ENCODE measurements around the gene CPPED1.

Gene CPPED1

DNA sequence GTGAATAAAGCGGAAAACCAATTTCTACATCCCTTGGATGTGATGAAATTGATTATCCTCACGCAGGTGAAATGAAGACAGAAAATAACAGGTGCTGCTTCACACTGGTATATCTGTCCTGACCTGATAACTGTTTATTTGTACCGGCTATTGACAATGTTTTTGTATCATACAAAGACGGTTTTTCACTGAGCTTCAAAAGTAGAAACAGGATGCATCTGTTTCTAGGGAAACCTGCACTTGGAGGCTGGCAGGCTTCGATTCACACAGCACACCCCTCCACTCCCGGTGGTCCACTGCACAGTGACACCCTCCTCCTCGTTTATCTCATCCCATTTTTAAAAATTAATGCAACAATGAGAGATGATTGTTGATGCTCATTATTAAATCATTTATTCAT is 104.5 kb downstream of the CPPED1 start:
- TF ChIP-seq, protein P1, sequence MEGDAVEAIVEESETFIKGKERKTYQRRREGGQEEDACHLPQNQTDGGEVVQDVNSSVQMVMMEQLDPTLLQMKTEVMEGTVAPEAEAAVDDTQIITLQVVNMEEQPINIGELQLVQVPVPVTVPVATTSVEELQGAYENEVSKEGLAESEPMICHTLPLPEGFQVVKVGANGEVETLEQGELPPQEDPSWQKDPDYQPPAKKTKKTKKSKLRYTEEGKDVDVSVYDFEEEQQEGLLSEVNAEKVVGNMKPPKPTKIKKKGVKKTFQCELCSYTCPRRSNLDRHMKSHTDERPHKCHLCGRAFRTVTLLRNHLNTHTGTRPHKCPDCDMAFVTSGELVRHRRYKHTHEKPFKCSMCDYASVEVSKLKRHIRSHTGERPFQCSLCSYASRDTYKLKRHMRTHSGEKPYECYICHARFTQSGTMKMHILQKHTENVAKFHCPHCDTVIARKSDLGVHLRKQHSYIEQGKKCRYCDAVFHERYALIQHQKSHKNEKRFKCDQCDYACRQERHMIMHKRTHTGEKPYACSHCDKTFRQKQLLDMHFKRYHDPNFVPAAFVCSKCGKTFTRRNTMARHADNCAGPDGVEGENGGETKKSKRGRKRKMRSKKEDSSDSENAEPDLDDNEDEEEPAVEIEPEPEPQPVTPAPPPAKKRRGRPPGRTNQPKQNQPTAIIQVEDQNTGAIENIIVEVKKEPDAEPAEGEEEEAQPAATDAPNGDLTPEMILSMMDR (IDR thresholded peaks at IDR 0.05) = no peak
- Histone ChIP-seq H3K4me3 (no peak overlapping the region), H3K27ac (no peak overlapping the region)
- DNase-seq (ENCODE audit: low spot score) = no peak

DNA sequence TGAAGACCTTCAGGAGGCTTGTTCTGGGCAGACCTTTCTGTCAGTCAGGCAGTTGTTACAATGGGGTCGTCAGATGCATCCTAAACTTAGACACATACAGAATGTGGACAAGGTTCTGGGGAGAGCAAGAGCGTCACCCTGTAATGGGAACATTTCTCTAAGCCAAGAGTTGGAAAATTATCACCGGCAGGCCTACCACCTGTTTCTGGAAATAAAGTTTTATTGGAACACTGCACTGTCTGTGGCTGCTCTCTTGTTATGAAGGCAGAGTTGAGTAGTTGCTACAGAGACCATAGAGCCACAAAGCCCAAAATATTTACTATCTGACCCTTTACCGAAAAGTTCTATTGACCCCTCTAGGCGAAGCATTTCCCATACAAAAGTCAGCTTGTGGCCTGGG is 106.2 kb downstream of the CPPED1 start:
- no peak overlapping the region for H3K4me3 ChIP-seq
- DNase-seq (ENCODE audit: low spot score) = no peak
- TF ChIP-seq, protein P1 (IDR thresholded peaks at IDR 0.05) = no peak
- H3K27ac ChIP-seq = no peak overlapping the region

DNA sequence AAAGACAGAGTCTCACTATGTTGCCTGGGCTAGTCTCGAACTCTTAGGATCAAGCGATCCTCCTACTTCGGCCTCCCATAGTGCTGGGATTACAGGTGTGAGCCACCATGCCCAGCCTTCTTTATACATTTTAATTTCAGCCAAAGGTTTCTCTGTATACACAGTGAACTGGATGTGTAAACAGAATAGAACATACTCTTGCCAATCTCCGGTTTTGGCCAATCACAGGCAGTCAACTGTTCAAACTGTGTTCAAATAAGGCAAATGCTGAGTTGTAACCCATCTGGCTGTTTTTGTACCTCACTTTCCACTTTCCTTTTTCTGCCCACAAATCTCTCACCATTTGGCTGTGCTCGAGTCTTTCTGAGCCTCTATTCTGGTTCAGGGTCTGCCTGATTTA is 108.2 kb downstream of the CPPED1 start:
- Histone ChIP-seq H3K27ac (no peak overlapping the region), H3K4me3 (no peak overlapping the region)
- DNase-seq (ENCODE audit: low spot score) = no peak
- TF ChIP-seq, protein P1 (IDR thresholded peaks at IDR 0.05) = no peak

DNA sequence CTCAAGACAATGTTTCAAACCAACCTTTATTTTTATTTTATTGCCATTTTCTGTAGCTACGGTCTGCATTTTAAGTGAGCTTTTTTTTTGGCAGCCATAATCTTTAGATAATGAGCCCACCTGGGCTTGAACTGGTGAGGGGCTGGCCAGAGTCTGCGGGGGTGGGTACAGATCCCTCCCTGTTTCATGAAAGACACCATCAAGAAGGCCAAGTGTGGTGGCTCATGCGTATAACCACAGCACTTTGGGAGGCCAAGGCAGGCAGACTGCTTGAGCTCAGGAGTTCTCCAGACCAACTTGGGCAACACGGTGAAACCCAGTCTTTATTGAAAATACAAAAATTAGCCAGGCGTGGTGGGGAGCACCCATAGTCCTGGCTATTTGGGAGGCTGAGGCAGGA is 113.7 kb downstream of the CPPED1 start:
- Histone ChIP-seq H3K4me3 (no peak overlapping the region), H3K27ac (no peak overlapping the region)
- no peak for DNase-seq (ENCODE audit: low spot score)
- TF ChIP-seq, protein P1 (IDR thresholded peaks at IDR 0.05) = no peak

DNA sequence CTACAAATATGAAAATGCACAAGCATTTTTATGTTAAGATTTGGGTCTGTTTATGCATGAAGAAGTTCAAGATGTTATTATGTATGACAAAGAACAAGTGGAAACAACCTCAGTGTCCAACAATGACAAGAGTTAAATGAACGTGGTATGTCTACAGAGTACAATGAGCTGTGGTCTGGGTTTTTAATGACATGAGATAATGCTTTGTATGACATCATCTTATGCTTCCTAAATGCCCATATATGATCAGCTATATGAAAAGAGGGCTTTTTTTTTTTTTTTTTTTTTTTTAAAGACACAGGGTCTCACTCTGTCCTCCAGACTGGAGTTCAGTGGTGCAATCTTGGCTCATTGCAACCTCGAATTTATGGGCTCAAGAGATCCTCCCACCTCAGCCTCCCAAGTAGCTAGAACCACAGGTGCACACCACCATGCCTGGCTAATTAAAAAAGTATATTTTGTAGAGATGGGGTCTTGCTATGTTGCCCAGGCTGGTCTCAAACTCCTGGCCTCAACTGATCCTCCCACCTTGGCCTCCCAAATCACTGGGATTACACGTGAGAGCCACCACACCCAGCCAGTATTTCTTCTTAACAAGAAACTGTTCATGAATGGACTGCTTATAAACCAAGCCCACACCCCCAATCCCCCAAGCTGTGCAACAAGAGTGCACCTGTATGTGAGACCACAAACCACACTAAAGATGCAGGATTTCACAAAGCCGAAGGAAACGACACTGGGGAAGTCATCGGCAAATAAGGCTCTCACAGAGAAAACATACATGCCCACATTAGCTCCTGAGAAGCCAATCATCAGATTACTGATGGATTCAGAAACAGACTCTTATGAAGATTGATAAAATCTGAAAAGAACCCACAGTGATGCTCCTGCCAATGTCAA is 114.5 kb downstream of the CPPED1 start:
- TF ChIP-seq, protein P1 (IDR thresholded peaks at IDR 0.05) = no peak
- H3K27ac ChIP-seq = no peak overlapping the region
- no peak for DNase-seq (ENCODE audit: low spot score)
- no peak overlapping the region for H3K4me3 ChIP-seq

DNA sequence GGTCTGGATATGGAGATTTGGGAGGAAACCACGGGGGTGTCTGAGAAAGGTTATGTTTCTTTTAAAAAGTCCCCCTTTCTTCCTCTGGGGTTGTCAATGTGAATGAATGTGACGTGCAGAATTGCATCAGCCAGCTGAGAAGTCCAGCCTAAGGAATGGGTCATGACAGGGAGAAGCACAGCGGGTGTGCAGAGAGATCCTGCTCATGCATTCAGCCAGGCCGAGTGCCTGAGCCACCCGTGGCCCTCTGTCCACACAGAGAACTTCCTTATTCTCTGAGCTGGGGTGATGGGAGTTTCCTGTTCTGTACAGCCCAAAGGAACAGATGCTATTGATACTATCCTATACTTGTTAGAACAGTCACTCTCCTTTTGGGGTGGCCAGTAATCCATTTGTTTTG is 117.9 kb downstream of the CPPED1 start:
- H3K27ac ChIP-seq = no peak overlapping the region
- DNase-seq (ENCODE audit: low spot score) = no peak
- TF ChIP-seq, protein P1 (IDR thresholded peaks at IDR 0.05) = no peak
- H3K4me3 ChIP-seq = no peak overlapping the region
